GM10266 (cell line): ENCODE data around the gene EML4.
"Not testable (repeated sequence)": the region's sequence is repeated elsewhere in the genome, so short reads cannot be mapped to it uniquely, and the experiment has no call there.

ENCODE experiments used
- DNase-seq: peaks from one replicate; pipeline ENCODE4 v3.0.0; 2012; ENCODE audit errors: extremely low spot score
- TF ChIP-seq, protein P1 (sequence below): IDR thresholded peaks from 2 replicates; pipeline ENCODE4 v1.5.1; 2012; ENCODE audit warnings: mild to moderate bottlenecking, low read depth; ENCODE audit not compliant: control insufficient read depth, insufficient read depth; ENCODE audit errors: missing control alignments

EML4 gene

DNA sequence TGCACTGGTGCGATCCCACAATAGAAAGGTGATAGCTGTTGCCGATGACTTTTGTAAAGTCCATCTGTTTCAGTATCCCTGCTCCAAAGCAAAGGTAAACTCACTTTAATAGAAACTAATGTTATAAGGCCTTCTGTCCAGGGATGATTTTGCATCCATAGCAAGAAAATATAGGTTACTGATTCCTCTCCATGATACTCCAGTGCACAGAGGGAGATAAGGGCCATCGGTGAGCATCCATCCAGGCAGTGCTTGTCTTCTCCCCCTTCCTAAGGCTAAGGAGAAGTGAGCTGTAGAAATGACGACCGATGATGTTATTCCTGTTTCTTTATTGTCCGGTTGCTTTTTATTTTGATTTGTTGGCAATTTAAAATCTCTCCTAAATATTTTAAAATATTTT is 159.8 kb downstream of the EML4 start:
- TF ChIP-seq, protein P1, sequence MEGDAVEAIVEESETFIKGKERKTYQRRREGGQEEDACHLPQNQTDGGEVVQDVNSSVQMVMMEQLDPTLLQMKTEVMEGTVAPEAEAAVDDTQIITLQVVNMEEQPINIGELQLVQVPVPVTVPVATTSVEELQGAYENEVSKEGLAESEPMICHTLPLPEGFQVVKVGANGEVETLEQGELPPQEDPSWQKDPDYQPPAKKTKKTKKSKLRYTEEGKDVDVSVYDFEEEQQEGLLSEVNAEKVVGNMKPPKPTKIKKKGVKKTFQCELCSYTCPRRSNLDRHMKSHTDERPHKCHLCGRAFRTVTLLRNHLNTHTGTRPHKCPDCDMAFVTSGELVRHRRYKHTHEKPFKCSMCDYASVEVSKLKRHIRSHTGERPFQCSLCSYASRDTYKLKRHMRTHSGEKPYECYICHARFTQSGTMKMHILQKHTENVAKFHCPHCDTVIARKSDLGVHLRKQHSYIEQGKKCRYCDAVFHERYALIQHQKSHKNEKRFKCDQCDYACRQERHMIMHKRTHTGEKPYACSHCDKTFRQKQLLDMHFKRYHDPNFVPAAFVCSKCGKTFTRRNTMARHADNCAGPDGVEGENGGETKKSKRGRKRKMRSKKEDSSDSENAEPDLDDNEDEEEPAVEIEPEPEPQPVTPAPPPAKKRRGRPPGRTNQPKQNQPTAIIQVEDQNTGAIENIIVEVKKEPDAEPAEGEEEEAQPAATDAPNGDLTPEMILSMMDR = no peak
- no peak for DNase-seq

DNA sequence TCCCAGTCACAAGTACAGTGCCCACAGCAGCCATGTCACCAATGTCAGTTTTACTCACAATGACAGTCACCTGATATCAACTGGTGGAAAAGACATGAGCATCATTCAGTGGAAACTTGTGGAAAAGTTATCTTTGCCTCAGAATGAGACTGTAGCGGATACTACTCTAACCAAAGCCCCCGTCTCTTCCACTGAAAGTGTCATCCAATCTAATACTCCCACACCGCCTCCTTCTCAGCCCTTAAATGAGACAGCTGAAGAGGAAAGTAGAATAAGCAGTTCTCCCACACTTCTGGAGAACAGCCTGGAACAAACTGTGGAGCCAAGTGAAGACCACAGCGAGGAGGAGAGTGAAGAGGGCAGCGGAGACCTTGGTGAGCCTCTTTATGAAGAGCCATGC is 160.6 kb downstream of the EML4 start:
- TF ChIP-seq, protein P1 = no peak
- DNase-seq = no peak

DNA sequence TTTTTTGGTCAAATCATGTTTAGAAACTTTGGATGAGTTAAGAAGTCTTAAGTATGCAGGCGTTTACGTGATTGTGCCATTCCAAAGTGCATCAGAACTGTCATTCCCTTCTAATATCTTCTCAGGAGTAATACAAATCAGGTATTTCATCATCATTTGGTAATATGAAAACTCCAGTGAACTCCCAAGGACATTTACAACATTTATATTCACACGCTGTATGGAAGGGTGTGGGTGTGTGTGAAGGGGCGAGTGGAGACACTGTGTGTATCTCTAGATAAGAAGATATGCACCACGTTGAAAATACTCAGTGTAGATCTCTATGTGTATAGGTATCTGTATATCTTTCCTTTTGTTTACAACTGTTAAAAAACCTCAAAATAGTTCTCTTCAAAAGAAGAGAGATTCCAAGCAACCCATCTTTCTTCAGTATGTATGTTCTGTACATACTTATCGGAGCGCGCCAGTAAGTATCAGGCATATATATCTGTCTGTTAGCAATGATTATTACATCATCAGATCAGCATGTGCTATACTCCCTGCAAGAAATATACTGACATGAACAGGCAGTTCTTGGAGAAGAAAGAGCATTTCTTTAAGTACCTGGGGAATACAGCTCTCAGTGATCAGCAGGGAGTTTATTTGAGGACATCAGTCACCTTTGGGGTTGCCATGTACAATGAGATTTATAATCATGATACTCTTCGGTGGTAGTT is 162.6 kb downstream of the EML4 start:
- no peak for DNase-seq
- TF ChIP-seq, protein P1 = no peak

DNA sequence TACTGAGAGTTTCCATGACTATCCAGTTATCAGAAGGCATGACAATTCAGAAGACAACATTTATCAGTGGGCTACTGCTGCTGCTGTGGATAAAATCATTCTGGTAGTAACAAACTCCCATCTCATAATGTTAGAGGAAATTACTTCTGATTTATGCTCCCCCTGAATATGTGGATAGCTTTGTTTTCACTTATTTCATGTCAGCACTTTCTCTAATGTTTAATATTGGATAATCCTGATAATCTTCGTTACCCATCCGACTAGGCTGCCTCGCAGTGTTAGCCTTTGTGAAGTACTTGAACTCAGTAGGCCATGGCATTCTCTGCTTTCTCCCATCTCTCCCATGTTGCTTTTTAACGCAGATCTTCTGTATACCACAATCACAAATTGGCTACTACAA is 163.4 kb downstream of the EML4 start:
- DNase-seq = no peak
- TF ChIP-seq, protein P1 = no peak

DNA sequence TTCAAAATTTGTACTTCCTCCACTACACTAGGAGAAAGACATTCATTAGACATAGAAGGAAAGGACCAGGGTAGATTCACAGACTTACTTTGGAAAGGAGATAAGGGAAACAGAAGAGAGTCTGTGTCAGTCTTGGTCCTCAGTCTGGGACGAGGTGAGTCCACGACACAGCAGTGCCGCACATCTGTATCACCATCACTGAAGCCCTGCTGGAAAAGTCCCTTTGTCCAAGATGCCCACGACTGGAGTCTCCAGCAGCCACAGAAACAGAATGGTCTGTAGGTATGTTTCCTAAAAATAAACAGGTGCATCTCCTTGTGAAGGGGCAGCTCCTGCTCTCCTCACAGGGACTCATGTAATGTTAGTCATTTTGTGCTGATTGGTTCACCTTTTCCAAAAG is 164.4 kb downstream of the EML4 start:
- DNase-seq = no peak
- TF ChIP-seq, protein P1 = no peak

DNA sequence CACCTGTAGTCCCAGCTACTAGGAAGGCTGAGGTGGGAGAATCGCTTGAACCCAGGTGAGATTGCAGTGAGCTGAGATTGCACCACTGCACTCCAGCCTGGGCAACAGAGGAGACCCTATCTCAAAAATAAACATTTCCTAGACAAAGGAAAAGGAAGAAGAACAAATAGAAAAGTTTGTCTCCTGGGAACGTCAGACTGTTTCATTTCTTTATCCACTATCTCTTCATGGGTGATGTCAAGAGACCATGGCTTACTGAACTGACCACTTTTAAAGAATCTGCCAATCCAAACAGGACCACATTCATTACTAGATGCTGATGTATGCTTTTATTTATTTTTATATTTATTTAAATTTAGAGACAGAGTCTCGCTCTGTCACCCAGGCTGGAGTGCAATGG is 165.1 kb downstream of the EML4 start:
- DNase-seq = no peak
- TF ChIP-seq, protein P1 = no peak

DNA sequence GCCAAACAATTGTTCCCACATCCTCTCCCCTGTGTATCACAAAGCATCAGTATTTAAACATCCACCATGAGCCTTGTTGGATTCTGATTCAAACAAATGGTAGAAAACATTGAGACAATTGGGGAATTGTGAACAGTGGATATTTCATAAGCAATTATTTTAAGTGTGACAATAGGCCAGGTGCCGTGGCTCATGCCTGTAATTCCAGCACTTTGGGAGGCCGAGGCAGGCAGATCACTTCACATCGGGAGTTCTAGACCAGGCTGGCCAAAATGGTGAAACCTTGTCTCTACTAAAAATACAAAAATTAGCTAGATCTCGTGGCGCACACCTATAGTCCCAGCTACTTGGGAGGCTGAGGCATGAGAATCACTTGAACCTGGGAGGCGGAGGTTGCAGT is 165.7 kb downstream of the EML4 start:
- not testable (repeated sequence) for DNase-seq

DNA sequence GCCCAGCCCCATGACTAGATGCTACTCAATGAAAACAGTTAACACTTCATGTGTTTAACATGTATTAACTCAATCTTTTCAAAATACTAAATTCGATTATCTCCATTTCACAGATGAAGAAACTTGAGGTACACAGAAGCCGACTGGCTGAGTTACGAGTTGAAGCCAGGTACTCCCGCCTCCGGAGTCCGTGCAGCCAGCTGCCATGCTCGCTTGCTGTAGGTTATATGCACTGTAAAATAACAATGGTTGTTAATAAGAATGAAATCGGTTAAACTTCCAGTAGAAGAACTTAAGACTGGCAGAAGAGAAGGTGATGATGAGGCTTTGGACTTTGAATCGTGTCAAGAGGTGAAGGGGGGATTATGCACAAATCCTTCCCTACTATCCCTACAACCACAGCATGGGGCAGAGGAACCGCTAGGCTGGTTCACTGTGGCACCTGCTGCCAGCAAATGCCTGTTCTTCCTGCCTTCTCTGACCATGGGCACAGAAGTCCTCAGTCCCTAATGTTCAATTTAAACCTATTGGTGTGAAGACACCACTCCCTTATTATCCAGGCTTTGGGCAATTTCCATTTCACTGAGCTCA is 166.5 kb downstream of the EML4 start:
- TF ChIP-seq, protein P1 = no peak
- no peak for DNase-seq
